Vagina (tissue), 2 donors: ENCODE measurements around the gene PRKAR2B.

Experiments
- POLR2A ChIP-seq, 2 donors: fragments of 450-650 bp; IDR thresholded peaks; one replicate each; pipeline ENCODE4 v1.6.1; 2017; ENCODE audit warnings: antibody characterized with exemption in 2 of 2, mild to moderate bottlenecking in 2 of 2, moderate library complexity in 2 of 2
- POLR2AphosphoS5 ChIP-seq, 2 donors: sonication (generic); formaldehyde crosslinking; IDR thresholded peaks; one replicate each; pipeline ENCODE4 v1.9.0; 2017; ENCODE audit warnings: antibody characterized with exemption in 2 of 2, mild to moderate bottlenecking in 2 of 2, low read depth in 1 of 2; ENCODE audit not compliant: insufficient read depth in 1 of 2
- TF ChIP-seq, protein P1 (sequence below), 3 experiments: fragments of 450-650 bp in 2 of 3; fragments of 200-600 bp in 1 of 3; sonication (generic) in 1 of 3; IDR thresholded peaks; one replicate each; pipeline ENCODE4 v1.5.1; 2017 to 2019; ENCODE audit warnings: antibody characterized with exemption in 3 of 3, mild to moderate bottlenecking in 2 of 3, moderate library complexity in 2 of 3

GRCh38 chr7:107128217-107128616, 83.7 kb downstream of the PRKAR2B start:
- TF ChIP-seq, protein P1, sequence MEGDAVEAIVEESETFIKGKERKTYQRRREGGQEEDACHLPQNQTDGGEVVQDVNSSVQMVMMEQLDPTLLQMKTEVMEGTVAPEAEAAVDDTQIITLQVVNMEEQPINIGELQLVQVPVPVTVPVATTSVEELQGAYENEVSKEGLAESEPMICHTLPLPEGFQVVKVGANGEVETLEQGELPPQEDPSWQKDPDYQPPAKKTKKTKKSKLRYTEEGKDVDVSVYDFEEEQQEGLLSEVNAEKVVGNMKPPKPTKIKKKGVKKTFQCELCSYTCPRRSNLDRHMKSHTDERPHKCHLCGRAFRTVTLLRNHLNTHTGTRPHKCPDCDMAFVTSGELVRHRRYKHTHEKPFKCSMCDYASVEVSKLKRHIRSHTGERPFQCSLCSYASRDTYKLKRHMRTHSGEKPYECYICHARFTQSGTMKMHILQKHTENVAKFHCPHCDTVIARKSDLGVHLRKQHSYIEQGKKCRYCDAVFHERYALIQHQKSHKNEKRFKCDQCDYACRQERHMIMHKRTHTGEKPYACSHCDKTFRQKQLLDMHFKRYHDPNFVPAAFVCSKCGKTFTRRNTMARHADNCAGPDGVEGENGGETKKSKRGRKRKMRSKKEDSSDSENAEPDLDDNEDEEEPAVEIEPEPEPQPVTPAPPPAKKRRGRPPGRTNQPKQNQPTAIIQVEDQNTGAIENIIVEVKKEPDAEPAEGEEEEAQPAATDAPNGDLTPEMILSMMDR (IDR thresholded peaks at IDR 0.05) = no peak
- TF ChIP-seq POLR2A (IDR thresholded peaks at IDR 0.05) = no peak
- no peak for TF ChIP-seq POLR2AphosphoS5 (IDR thresholded peaks at IDR 0.05; ENCODE audit: insufficient read depth in 1 of 2, low read depth in 1 of 2)
